ENCODE results near the gene KDM1B. TPM values are rescaled to one million over a fixed set of nuclear protein-coding genes. Genes with fewer than 3 reads are reported as not detected.
A peak's percentile ranks its signal among the peaks of the same experiment; 100 is the strongest.

KDM1B gene
- total RNA-seq, 1 donor from 2014 or later, result 16.9 TPM

GRCh38 chr6:18261877-18262276 is 106.7 kb downstream of the KDM1B start:
- H3K4me3 Mint-ChIP-seq, result peak overlapping the region; percentile 96
- no peak for TF ChIP-seq EZH2phosphoT487 (IDR thresholded peaks at IDR 0.05)
- no peak for TF ChIP-seq EZH2 (IDR thresholded peaks at IDR 0.05)
- no peak for TF ChIP-seq CTCF (IDR thresholded peaks at IDR 0.05)
- Histone ChIP-seq H3K27me3 (no peaks in the 10 kb centered on the region), H3F3A (ENCODE audit: low read depth) (peaks cover 38% of the 10 kb centered on the region), H4K20me1 (ENCODE audit: low read depth) (peaks cover 68% of the 10 kb centered on the region), H3K4me3 (peak overlapping the region; percentile 97), H3K4me2 (peak overlapping the region; percentile 91), H3K4me1 (peaks cover 28% of the 10 kb centered on the region), H3K27ac (peak overlapping the region; percentile 61), H3K79me2 (ENCODE audit: low read depth) (peaks cover 85% of the 10 kb centered on the region), H3K36me3 (peaks cover 25% of the 10 kb centered on the region), H2AFZ (replicated peaks) (no peak overlapping the region), H3K9ac (no peak overlapping the region), H3K9me3 (ENCODE audit: low read depth) (no peaks in the 10 kb centered on the region)
- H3K4me1 Mint-ChIP-seq, result peaks cover 26% of the 10 kb centered on the region
- H3K36me3 Mint-ChIP-seq, result peaks cover 44% of the 10 kb centered on the region
- no peak overlapping the region for H3K27ac Mint-ChIP-seq
- DNase-seq (ENCODE audit: low spot score), result peak; percentile 44
- H3K27me3 Mint-ChIP-seq (ENCODE audit: insufficient read depth, low read depth), result peaks cover 7% of the 10 kb centered on the region
- peaks cover 2% of the 10 kb centered on the region for H3K9me3 Mint-ChIP-seq

- H3K27ac Mint-ChIP-seq, result peak overlapping the region; percentile 93
- Histone ChIP-seq H3K4me3 (peak overlapping the region; percentile 97), H4K20me1 (ENCODE audit: low read depth) (peaks cover 58% of the 10 kb centered on the region), H3F3A (ENCODE audit: low read depth) (peaks cover 37% of the 10 kb centered on the region), H3K27me3 (no peaks in the 10 kb centered on the region), H3K4me2 (peak overlapping the region; percentile 91), H3K4me1 (peaks cover 28% of the 10 kb centered on the region), H3K36me3 (peaks cover 15% of the 10 kb centered on the region), H3K27ac (peak overlapping the region; percentile 61), H2AFZ (replicated peaks) (no peak overlapping the region), H3K9ac (peak overlapping the region; percentile 98), H3K9me3 (ENCODE audit: low read depth) (no peaks in the 10 kb centered on the region), H3K79me2 (ENCODE audit: low read depth) (peaks cover 75% of the 10 kb centered on the region)
- peaks cover 42% of the 10 kb centered on the region for H3K36me3 Mint-ChIP-seq
- peak overlapping the region; percentile 96 for H3K4me3 Mint-ChIP-seq
- H3K27me3 Mint-ChIP-seq (ENCODE audit: insufficient read depth, low read depth), result peaks cover 7% of the 10 kb centered on the region
- H3K4me1 Mint-ChIP-seq, result peaks cover 26% of the 10 kb centered on the region
- peaks cover 2% of the 10 kb centered on the region for H3K9me3 Mint-ChIP-seq
- TF ChIP-seq EZH2 (IDR thresholded peaks at IDR 0.05) (no peak), EZH2phosphoT487 (IDR thresholded peaks at IDR 0.05) (no peak), CTCF (IDR thresholded peaks at IDR 0.05) (no peak)
- DNase-seq (ENCODE audit: low spot score), result peak; percentile 22
Measured at GRCh38 chr6:18262702-18263417, 107.6 kb downstream of the KDM1B start.

GRCh38 chr6:18263418-18264218 is 108.4 kb downstream of the KDM1B start:
- Mint-ChIP-seq H3K4me1 (peaks cover 26% of the 10 kb centered on the region), H3K36me3 (peaks cover 35% of the 10 kb centered on the region), H3K9me3 (peaks cover 2% of the 10 kb centered on the region), H3K27me3 (ENCODE audit: insufficient read depth, low read depth) (peaks cover 7% of the 10 kb centered on the region), H3K27ac (peak overlapping the region; percentile 93), H3K4me3 (peak overlapping the region; percentile 96)
- TF ChIP-seq EZH2phosphoT487 (IDR thresholded peaks at IDR 0.05) (no peak), EZH2 (IDR thresholded peaks at IDR 0.05) (no peak), CTCF (IDR thresholded peaks at IDR 0.05) (no peak)
- no peaks in the 10 kb centered on the region for H3K27me3 ChIP-seq
- peaks cover 50% of the 10 kb centered on the region for H4K20me1 ChIP-seq (ENCODE audit: low read depth)
- peak overlapping the region; percentile 98 for H3K9ac ChIP-seq
- H2AFZ ChIP-seq (replicated peaks), result no peak overlapping the region
- H3K27ac ChIP-seq, result peak overlapping the region; percentile 98
- peak overlapping the region; percentile 91 for H3K4me2 ChIP-seq
- no peak for DNase-seq (ENCODE audit: low spot score)
- peaks cover 29% of the 10 kb centered on the region for H3F3A ChIP-seq (ENCODE audit: low read depth)
- H3K9me3 ChIP-seq (ENCODE audit: low read depth), result no peaks in the 10 kb centered on the region
- peaks cover 68% of the 10 kb centered on the region for H3K79me2 ChIP-seq (ENCODE audit: low read depth)
- H3K4me3 ChIP-seq, result peak overlapping the region; percentile 97
- H3K4me1 ChIP-seq, result peaks cover 28% of the 10 kb centered on the region
- H3K36me3 ChIP-seq, result peaks cover 8% of the 10 kb centered on the region

Measured in neural progenitor cell (in vitro differentiated cells).